Activated naive CD4-positive, alpha-beta T cell treated with anti-CD3 and anti-CD28 coated beads, Interleukin-2, amount 50 U/mL, for 16 hours (primary cell): ENCODE data around the gene RHOBTB1.
"Not testable (repeated sequence)": the region's sequence is repeated elsewhere in the genome, so short reads cannot be mapped to it uniquely, and the experiment has no call there.

ENCODE experiments used
- DNase-seq: peaks from one replicate; pipeline ENCODE4 v3.0.0-alpha.2; 2020

The RHOBTB1 gene, protein sequence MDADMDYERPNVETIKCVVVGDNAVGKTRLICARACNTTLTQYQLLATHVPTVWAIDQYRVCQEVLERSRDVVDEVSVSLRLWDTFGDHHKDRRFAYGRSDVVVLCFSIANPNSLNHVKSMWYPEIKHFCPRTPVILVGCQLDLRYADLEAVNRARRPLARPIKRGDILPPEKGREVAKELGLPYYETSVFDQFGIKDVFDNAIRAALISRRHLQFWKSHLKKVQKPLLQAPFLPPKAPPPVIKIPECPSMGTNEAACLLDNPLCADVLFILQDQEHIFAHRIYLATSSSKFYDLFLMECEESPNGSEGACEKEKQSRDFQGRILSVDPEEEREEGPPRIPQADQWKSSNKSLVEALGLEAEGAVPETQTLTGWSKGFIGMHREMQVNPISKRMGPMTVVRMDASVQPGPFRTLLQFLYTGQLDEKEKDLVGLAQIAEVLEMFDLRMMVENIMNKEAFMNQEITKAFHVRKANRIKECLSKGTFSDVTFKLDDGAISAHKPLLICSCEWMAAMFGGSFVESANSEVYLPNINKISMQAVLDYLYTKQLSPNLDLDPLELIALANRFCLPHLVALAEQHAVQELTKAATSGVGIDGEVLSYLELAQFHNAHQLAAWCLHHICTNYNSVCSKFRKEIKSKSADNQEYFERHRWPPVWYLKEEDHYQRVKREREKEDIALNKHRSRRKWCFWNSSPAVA

DNA sequence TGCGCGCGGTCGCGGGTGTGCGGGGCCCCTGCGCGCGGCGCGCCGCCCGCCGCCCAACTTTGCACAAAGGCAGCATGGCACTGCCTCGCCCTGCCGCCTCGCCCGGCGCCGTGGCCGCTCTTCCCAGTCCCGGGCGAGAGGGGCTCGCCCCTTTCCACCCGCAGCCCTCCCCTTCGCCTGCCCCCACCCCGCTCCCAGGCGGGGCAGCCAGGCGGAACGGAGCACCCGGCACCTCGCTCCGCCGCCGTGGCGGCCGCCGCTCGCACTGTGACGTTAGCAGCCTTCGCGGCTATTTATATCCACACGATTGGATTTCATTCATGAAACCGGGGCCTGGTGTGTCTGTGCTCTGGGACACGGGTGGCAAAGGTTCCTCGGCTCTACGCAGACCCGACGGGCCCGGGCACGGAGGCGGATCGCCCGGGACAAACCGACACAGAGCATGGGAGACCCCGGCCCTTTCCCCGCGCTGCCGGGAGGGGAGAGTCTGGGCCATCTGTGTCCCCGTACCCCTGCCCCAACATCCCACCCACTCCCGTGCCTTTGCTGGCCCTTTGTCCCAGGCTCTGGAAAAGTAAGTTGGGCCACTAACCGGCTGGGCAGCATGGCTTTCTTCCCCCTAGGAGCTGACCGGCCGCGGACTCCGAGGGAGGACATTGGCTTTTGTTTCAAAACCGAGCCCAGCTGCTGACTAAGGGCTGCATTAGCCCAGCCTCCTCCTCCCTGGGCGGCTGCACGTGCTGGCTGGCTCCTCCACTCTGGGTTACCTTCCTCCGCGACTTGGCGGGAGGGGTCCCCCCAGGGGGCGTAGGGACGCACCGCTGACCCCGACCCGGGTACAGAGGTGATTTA lies at the start of gene RHOBTB1:
TSS of gene RHOBTB1 (minus strand) at position 128 of the 852 bp plus-strand sequence. CDS start 32,643 bp downstream, outside the sequence.
- peak; percentile 22 for DNase-seq

DNA sequence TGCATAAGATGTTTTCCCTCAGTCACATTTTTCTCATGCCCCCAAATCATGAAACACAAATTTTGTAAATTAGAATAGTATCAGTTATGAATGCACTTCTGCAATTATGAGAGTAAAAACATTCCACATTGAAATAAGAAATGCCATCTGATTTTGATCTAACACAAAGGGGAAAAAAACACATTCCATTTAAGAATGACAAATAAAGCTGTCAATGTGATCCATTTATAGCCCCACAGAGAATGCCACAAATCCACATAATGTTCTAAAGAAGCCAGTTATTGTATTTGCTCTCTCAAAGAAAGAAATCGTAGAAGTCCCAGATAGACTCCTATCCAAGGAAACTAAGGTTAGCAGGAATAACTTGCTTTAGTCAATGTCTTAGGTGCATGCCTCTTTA lies 48.7 kb upstream of the RHOBTB1 start:
- DNase-seq = no peak

DNA sequence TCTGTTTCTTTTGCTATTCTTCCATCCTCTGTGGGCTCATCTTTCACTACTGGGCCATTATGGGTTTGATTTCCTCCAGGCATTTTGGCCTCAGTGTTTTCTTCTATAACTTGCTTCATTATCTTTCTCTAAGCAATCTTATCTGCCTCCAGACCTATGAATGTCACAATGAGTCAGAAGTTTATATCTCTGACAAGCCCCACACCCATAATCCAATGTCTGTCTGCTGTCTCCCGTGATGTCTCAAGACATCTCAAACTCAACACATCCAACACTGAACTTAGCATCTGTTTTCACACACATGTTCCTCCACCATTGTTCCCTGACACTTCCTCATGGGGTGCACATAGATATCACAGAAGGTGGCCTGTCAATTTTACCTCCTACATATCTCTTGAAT lies 46.7 kb upstream of the RHOBTB1 start:
- no peak for DNase-seq

- DNase-seq = no peak
Measured at GRCh38 chr10:60989400-60989876, 45.5 kb upstream of the RHOBTB1 start.

GRCh38 chr10:60986791-60987190 lies 42.8 kb upstream of the RHOBTB1 start:
- DNase-seq = no peak

DNA sequence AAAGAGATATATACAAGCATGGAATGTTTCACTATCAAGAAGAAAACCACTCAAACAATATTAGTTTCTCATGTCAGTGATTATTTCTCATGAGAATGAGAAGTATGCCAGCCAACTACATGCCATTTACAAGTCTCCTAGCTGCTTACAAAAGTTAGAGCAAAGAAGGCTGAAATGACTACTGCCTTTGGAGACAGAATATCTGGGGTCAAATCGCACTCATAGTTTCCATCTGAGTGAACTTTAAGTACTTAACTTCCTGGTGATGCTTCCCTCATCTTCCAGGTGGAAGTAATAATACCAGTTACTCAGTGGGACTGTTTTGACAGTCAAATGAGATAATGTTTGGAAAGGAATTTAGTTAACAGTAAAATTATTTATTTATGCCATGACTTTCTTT lies 42.0 kb upstream of the RHOBTB1 start:
- no peak for DNase-seq

- DNase-seq = no peak
Measured at GRCh38 chr10:60980997-60981396, 37.0 kb upstream of the RHOBTB1 start.

DNA sequence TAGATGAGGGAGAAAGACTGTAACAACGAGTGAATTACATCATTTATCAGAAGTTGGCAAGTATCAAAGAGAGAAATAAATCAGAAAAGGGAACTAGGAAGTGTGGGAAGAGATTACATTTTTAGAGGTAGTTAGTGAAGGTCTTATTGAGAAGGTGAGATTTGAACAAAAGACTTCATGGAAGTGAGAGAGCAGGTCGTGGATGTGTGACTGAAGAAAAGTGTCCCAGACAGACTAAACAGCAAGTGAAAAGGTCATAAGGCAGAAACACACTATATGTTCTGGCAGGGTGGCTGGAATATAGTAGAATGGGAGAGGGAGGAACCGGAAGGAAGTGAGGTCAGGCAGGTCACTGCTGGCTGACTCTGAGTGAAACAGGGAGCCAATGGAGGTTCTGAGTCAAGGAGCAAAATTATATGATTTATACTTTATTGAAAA lies 35.7 kb upstream of the RHOBTB1 start:
- DNase-seq = no peak

- no peak for DNase-seq
Measured at GRCh38 chr10:60978287-60979115, 34.5 kb upstream of the RHOBTB1 start.

- no peak for DNase-seq
Measured at GRCh38 chr10:60977161-60978122, 33.5 kb upstream of the RHOBTB1 start.

- DNase-seq = no peak
Measured at GRCh38 chr10:60976687-60977086, 32.7 kb upstream of the RHOBTB1 start.

- DNase-seq = no peak
Measured at GRCh38 chr10:60975716-60976115, 31.7 kb upstream of the RHOBTB1 start.

- DNase-seq = no peak
Measured at GRCh38 chr10:60974463-60975149, 30.6 kb upstream of the RHOBTB1 start.

DNA sequence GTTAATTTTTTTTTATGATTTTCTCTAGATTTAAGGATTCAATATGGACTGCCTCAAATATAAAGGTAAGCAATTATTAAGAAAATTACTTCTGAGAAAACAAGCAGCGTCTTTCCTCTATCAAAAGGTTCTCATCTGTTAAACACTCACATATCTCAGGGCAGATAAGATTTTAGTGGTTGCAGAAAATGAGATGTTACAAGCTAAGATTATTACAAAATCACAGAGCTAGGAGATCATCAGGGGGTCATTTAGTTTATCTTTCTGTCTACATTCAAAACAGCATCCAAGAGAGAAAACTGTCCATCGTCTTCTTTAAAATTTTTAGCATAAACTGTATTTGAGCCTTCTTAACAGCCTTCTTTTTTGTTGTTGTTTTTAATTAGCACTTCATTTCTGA lies 29.1 kb upstream of the RHOBTB1 start:
- DNase-seq = no peak

- DNase-seq = not testable (repeated sequence)
Measured at GRCh38 chr10:60972181-60972580, 28.2 kb upstream of the RHOBTB1 start.

- DNase-seq = no peak
Measured at GRCh38 chr10:60970526-60970925, 26.5 kb upstream of the RHOBTB1 start.

- DNase-seq = no peak
Measured at GRCh38 chr10:60968504-60968903, 24.5 kb upstream of the RHOBTB1 start.

GRCh38 chr10:60967854-60968484 lies 24.0 kb upstream of the RHOBTB1 start:
- no peak for DNase-seq

GRCh38 chr10:60967260-60967659 lies 23.3 kb upstream of the RHOBTB1 start:
- no peak for DNase-seq

DNA sequence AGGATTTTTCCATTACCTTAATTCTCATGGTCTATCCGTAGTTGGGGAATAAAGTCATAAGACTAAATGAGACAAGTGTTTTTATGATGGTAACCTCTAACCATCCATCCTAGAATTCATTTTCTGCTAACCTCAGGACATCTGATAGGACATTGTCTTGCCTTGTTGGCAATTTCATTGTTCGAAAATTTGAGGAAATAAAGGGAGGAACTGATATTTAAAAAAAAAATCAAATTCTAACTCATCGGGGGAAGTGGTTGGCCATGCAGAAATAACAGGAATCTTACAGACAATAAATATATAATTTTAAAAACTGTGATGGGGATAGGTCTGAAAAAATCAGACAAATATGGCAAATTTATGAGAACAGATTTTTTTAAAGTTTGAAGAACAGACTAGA lies 21.7 kb upstream of the RHOBTB1 start:
- DNase-seq = no peak
